Effector CD4-positive, alpha-beta T cell (primary cell): Measurements from ENCODE around the gene SOX8.
"Not testable (repeated sequence)": the region's sequence is repeated elsewhere in the genome, so short reads cannot be mapped to it uniquely, and the experiment has no call there.

ENCODE experiments used
- DNase-seq: peaks from one replicate; pipeline ENCODE4 v3.0.0-alpha.2; 2020

SOX8 gene

DNA sequence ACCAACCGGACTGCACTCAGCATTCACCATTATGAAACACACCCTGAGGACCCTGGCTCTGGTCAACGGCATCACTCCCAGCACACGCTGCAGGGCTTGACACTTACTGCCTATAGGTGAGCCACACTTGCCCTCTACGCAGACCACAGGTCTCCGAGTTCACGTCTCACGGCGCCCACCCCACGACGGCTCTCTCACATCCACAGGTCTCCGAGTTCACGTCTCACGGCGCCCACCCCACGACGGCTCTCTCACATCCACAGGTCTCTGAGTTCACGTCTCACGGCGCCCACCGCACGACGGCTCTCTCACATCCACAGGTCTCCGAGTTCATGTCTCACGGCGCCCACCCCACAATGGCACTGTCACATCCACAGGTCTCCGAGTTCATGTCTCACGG, 25.8 kb upstream of the SOX8 start:
- not testable (repeated sequence) for DNase-seq

DNA sequence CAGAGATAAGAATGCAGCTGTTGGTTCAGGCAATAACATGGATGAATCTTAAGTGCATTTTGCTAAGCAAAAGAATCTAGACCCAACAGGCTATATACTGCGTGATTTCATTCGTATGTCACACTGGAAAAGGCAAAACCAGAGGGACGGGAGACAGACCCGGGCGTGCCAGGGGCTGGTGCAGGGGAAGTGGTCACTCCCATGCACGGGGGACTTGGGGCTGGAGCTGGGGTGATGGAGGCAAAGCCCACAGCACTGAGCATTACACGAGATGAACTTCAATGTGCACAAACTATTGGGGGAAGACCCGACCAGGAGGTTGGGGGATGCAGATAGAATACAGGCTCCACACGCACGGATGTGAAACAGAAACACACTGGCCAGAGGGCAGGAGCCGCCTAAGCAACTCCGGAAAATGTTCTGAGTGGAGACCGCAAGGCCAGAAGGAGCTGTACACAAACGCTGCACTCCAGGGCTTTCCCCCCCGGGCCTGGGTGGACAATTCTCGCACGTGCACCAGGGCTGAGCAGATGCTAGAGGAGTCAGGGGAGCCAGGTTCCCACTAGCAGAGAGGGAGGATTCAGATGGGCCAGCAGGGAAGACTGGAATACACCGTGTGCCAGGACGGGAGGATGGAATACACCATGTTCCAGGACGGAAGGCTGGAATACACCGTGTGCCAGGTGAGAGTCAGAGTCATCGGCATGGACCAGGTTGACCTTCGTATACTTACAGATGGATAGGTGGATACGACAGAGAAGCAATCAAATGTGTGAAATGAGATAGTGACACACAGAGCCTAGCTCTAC, 22.1 kb upstream of the SOX8 start:
- no peak for DNase-seq

DNA sequence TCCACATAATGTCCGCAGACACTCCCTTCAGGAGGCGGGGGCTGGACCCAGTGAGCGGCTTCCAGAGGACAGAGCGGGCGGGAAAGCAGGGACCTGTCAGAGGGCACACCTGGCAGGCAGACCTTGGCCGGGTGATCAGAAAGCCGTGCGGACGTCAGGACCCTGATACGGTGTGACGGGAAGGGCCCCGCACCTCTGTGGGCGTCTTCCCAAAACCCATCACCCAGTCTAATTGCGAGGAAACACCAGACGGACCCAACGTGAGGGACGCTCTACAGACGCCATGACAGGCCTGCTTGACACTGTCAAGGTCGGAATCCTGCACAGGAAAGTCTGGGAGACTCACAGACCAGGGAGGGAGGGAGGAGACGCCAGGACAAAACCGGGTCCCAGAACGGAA, 19.2 kb upstream of the SOX8 start:
- DNase-seq = no peak

DNA sequence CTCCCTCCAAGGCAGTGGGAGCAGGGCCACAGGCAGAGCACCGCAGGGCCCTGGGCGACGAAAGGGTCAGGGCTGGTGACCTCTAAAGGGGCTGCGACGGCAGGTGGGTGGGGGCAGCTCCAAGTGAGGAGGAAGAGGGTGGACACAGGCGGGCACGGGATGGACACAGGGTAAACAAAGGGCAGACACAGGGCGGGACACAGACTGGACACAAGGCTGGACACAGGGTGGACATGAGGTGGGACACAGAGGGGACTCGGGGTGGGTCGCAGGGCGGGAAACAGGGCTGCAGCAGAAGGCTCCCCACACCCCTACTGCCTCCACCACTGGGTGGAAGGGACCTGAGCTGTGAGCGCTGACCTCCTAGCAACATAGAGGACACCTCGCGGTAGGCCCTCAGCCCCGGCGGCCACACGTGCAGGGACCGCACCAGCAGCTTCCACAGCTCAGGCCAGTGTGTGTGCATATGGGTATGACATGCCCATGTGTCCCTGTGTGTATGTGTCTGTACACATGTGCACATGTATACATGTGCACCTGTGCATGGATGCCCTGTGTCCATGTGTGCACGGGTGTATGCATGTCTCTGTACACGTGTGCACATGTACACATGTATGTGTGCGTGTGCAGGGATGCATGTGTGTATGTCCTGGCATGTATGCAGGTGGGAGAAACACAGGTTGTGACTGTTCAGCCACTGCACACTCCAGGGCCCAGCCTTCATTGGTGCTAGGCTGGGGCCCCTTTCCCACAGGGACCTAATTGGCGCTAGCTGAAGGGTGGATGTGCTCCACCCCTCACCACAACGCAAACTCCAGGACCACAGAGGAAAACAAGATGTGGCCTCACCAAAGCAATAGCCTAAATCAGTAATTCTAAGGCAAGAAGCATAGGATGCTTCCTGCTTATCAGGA, 18.4 kb upstream of the SOX8 start:
- no peak for DNase-seq

DNA sequence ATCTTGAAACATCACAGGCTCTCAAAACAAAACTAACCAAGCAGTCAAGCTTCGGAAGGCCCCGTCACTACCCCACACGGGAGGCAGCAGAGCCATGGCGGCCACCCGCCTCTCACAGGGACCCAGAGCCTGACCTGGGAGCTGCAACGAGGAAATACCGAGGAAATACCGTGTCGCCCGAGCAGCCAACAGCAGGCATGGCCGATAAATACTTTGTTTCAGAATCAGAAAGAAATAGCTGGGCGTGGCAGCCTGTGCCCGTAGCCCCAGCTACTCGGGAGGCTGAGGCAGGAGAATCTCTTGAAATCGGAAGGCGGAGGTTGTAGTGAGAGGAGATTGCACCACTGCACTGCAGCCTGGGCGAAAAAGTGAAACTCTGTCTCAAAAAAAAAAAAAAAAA, 17.7 kb upstream of the SOX8 start:
- no peak for DNase-seq

DNA sequence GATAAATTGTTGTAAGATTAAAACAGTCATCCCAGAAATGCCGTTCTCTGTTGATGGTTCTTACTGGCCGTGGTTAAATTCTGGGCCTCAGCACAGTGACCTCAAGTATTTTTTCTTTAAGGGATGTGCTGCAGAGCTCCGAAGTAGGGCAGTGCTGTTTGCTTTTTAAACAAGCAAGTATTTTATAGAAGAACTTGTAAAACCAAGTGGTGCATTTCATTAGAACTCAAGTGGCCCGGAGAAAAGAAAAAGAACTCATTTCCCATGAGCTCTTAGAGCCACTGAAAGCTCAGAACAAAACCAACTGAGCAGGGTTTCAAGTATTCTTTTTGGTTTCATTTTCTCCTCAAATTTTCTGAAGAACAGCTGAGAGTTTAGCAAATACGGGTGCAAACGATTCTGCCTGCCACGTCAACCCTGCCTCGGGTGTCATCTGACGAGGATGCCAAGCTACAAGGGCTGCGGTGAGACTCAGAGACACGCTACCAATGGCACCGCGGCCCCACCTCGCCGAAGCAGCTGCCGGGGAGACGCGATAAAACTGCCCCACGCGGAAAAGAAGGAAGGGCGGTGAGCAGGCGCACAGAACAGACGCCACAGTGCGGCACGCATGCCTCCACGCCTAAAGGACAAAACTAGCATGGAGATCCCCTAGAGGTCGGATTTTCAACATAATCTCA, 17.1 kb upstream of the SOX8 start:
- DNase-seq = peak; percentile 47

DNA sequence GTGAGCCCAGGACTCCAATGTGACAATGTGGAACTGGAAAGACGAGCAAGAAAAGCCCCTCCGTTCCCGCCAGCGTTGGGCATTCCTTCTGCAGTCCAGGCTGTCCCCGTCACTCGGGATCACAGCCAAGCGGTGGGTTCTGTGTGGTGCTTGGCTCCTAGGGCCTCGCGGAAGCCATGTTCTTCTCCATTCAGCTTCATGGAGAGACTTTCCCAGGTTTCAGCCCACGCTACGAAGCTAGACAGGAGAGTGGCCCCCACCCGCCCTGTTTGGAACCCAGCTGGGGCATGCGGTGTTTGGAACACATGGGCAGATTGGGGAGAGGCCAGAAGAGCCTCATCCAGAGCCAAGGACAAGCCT, 16.6 kb upstream of the SOX8 start:
- no peak for DNase-seq

DNA sequence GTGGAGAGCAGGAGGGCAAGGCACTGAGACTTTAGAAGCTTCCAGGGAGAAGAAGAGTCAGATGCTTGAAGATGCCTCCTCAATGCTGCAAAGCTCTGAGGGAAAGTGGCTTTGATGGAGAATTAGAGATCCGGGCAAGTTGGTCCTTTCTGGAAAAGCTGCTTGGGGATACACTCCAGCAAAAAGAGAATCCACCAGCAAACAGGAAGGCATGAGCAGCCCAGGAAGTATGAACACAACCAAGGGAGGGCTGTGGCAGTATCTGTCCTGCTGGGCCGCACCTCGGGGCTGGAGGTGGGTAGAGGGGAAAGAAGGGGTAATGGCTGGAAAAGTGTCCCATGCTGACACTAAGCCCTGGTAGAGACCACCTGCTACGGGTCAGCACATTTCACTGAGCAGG, 16.1 kb upstream of the SOX8 start:
- no peak for DNase-seq

DNA sequence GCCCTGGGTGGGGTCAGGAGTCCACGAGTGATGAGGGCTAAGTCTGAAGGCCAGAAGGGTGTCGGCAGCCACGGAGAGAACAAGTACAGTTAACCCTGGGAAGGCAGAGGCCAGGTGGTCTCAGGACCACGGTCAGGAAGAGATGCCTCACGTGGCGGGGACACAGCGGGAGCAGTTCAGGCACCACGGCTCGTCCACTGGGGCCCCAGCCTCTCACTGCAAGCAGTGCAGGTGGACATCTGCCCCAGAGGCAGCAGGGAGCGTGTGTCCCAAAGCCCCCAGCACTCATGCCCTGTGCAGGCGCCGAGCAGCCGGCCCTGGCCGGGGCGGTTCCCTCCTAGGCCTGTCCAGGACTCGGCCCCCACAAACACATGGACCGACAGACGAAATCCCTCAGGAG, 15.5 kb upstream of the SOX8 start:
- DNase-seq = no peak

DNA sequence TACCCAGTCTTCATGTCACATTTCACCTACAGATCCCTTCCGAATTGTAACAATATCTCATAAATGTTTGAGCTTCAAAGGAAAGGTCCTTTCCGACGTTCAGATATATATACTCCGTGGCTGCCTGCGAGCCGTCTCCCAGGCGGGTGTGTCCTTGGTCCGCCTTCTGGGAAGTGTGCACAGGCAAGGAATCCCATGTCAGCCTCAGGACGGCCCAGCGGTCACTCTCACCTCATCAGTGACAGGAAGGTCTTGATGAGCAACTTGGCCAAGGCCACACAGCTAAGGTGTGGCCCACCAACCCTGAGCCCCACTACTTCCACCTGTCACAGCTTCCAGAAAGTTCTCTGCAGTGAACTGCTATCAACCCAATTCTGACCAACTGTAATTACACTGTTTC, 15.1 kb upstream of the SOX8 start:
- no peak for DNase-seq

DNA sequence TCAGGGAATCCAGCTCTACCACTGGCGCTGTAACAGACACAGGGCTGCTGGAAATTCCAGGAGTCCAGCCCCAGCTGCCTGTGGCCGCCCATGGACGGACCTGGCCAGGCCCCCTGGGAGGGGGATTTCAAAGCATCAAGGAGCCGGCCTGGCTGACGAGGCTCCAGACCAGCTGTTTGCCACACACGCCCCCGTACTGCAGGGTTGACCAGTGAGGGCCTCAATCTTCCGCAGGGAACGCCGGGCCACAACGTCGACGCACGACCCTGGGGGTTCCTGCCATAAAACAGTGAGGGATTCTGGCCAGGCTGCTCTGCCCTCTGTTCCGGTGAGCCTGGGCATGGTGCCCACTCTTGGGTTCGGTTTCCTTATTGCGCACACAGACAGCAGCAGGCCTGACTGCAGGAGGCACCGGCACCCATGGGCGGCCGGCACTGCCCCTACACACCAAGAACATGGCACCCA, 14.5 kb upstream of the SOX8 start:
- no peak for DNase-seq

DNA sequence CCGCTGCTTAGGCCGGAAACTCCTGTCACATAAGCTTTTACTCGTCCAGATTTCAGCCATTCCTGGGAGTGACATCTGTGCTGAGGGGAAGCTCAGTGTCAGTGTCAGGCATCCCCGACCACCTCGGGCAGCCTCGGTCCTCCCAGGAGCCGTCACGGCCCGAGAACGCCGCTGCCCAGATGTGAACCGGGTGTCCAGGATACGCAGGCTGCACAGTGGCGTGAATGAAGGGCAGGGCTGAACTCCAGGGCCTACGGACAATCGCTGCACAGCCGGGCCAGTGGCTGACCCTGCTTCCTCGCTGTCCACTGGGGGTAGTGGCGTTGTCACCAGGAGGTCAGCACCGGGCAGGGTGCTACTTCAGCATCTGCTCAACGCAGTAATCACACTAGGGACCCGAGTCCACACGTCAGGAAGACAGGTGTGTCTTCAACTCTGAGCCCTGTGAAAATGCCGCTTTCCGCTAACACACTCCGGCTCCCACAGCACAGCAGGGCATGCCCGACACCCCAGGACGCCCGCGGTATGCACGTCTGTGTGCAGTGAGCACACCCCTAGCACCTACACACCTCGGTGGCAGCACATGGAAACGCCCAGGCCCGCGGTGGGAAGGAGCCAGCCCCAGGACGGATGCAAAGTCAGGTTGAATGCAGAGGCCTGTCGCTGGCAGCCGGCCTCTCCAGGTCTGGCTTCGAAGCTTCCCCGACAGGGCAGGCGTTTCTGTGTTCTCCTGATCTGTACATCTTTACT, 13.8 kb upstream of the SOX8 start:
- DNase-seq = no peak

DNA sequence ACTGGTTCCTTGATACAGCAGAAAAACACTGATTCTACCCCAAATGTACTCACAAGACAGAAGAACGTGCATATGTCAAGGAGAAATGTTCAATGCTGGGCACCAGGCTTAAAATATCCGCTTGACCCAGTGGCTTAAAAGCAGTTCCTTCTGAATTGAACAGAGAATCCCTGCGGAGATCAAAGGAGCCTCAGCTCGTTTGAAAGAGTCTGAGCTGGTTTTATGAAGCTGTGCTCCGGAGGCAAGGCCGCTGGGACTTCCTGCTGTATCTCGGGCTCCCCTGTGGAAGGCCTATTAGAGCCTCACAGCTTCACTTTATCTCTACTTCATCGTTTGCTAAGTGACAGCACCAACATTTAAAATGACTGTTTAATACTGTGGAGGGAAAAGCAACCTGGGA, 12.9 kb upstream of the SOX8 start:
- no peak for DNase-seq

DNA sequence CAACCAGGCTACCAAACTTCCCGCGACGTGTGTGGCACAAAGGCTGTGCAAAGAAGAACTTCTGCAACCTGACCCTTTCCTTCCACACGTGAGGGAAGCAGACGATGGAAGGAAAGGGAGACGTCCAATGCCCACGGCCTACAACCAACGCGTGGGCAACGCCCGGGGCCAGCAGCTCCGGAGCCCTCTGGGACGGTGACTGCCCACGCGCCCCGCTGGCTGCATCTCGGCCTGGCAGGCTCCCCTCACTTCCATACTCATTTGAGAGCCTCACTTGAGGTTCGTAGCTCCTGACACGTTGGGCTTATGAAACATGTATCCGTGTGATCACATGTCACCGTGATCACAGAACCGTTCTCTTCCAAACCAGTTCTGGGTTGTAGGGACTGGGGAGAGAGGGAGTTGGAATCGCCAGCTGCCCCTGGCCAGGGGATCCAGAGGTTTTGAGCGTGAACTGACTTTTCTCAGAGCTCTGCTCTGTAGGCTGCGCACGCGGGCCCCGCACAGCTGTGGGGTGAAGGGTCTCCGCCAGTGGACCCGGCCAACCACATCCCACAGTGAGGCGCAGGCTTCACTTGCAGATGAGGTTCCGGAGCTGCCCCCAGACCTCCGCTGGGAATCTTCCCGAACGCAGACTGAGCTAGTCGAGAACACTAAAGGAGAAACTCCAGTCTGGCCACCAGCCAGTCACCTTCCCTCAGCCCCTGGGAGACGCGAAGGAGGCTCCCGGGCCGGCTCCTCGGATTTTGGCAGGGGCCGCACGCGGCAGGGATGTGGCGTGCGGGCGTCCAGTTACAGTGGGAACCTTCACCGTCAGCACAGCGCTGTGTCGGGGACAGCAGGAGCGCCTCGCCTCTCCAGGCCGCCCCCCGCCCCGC, 11.8 kb upstream of the SOX8 start:
- DNase-seq = no peak

DNA sequence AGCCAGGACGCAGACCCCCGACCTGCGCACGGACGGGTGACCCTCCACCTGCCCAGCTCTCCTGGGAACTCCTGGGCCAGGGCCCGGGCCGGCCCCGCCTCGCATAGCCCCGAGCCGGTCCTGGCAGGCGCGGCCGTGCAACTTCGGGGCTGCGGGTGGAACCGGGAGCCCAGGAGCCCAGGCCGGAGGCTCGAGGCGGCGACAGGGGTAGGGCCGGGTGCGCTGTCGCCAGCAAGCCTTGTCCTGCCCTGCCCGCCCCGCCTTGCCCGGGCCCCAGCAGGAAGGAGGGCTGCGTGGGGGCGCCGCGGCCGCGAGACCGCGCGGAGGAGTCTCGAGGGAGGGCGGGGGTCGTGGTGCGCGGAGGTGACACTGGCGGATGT, 11.2 kb upstream of the SOX8 start:
- DNase-seq = no peak

DNA sequence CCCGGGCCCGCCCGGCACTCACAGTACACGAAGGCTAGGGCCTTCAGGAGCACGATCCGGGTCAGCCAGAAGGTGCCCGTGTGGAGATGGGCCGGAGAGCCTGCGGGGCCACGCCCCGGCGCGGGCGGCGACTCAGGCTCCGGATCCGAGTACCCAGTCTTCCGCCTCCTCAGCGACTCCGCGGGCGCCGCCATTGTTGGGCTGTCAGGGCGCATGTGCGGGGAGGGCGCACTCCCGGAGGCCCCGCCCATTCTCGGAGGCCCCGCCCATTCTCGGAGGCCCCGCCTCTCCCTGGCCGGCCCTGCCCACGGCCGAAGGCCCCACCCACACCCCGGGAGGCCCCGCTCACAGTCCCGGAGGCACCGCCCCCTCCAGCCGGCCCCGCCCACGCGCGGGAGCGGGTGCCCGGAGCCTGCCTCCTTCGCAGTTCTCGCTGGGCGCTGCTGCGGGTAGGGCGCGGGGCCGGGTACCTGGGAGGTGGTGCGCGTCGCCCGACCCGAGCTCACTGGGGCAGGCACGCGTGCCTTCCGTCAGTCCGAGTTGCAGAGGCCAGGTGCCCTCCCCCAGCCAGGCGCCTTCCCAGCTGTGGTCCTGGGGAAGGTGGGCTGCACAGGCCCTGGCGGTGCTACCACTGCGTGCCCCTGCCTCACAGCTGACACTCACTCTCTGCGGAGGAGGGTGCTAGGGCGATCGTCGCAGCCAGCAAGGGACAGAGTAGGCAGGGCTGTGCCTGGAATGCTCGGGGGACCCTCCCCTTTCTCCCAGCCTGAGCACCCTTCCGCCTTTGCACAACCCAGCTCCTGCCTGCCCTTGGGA, 10.6 kb upstream of the SOX8 start, which contains the start of gene LMF1:
TSS of gene LMF1 (minus strand) at position 219 of the 816 bp plus-strand sequence. CDS start at position 215, 4 bp downstream.
- DNase-seq = peak; percentile 94

DNA sequence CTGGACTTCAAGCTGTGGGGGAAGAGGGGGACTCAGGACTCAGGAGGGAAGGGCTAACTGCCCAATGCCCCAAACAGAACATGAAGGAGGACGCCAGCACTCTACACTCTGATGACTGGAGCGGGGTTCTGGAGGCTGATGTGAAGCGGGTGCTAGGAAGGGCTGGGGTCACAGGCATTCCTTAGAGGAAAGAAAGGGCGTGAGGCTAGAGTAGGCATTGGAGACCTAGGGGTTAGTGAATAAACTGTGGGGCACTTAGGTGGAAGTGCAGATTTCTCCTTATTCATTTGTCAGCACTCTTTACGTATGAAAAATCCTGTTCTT, 10.0 kb upstream of the SOX8 start:
- no peak for DNase-seq

DNA sequence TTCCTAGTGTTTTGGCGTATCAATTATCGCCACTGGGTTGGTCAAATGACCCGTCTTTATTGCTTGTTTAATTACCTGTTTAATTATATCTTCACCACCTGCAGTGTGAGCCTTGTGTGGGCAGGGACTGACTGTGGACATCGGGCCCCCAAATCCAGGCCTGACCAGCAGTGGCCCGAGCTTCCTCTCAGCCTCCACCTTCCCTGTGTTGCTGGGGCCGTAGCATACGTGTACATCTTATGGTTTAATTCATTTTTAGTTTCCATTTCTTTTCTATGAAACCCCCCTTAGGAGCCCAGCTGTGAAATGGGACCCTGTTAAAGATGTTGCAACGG, 9.6 kb upstream of the SOX8 start:
- no peak for DNase-seq

DNA sequence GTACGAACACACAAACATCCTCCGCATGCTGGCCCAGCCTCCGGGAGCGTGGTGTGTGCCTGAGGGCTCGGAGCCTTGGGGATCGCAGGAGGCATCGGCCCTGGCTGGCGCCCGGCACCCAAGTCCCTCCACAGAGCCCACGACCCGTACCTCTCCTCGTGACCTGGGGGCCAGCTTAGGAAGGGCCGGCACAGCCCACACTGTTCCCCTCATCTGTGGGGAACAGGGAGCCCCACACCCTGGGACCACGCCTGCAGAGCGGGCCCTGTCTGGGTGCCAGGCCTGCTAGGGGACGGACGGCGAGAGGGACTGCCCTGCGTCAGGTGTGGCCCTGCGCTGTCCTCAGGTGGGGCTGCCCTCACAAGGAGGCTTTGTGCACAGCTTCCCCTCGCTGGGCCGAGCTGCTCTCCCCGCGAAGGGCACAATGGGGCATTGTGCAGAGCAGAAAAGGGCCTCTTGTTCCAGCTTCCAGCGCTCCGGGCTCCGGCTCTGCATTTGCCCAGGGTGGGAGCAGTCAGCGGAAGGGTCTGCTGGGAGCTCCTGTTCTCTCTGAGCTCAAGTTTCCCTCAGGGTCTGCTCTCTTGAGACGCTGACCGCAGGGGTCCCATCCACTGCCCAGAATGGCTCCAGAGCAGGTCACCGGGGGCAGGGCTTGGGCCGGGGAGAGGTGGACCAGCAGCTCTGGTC, 9.1 kb upstream of the SOX8 start:
- no peak for DNase-seq

DNA sequence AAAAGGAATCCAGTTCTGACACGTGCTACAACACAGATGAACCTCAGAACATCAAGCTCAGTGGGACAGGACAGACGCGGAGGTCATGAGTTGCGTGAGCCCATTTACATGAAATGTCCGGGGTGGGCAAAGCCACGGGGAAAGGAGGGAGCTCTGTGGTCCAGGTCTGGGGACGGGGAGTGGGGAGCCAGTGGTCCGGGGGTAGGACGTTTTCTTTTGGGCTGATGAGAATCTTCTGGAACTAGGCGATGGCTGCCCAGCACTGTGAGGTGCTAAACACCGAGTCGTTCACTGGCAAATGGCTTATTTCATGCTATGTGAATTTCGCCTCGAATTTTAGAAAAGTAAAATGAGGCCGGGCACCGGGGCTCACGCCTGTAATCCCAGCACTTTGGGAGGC, 8.2 kb upstream of the SOX8 start:
- DNase-seq = no peak
